ENCODE data around the gene ARHGEF10L. TPM values are rescaled to one million over a fixed set of nuclear protein-coding genes. Genes with fewer than 3 reads are reported as not detected.
"Not testable (repeated sequence)": the region's sequence is repeated elsewhere in the genome, so short reads cannot be mapped to it uniquely, and the experiment has no call there.

ARHGEF10L gene
- total and polyA plus RNA-seq, 8 donors: 36.2 to 104 (median 52.8) TPM

DNA sequence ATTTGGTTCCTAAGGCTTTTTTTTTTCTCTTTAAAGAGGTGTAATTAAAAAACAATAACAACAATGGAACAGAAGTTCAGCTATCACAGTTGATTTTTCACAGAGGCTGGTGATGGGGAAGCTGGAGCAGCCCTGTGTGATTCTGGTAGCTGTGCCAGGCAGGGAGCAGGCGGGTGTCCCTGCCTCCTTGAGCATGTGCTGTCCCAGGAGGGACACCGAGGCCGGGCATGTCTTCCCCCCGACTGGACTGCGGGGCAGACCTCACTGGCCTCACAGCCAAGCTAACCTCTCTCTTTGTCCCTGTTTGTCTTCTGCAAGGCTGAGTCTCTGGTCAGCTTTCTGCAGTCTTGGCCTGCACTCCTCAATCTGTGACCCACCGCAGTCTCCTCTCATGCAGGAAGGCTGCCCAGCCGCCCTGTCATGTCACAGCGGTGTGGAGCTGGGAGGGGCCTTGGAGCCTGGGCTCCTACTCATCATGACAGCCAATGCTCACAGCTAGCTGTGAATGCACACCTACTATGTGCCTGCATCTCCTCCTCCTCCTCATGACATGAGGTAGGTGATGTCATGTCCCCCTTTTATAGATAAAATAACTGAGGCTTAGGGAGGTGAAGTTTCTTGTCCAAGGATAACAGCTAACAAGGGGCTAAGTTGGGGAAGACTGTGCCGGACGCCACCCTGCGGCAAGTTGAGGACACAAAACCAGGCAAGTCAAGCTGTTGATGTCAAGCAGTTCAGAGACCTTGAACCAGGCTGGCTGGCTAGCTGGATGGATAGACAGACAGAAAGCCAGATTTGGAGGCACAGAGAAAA is 205.4 kb downstream of the ARHGEF10L start:
- H3K4me1 ChIP-seq: no peaks in the 10 kb centered on the region
- no peaks in the 10 kb centered on the region for H3K9me3 ChIP-seq
- ATAC-seq (no peak), FAIRE-seq (no peak), DNase-seq (no peak)
- no peaks in the 10 kb centered on the region for H3K36me3 ChIP-seq
- no peaks in the 10 kb centered on the region for H3K27me3 ChIP-seq
- no peak overlapping the region for H3K27ac ChIP-seq
- intact Hi-C loops (cut with DNase I): no loop called here
- WGBS, 2 donors: 69 to 76% methylated on average over 11 of the region's 11 CpGs
- H3K4me3 ChIP-seq: no peak overlapping the region
- TF ChIP-seq, protein P1, sequence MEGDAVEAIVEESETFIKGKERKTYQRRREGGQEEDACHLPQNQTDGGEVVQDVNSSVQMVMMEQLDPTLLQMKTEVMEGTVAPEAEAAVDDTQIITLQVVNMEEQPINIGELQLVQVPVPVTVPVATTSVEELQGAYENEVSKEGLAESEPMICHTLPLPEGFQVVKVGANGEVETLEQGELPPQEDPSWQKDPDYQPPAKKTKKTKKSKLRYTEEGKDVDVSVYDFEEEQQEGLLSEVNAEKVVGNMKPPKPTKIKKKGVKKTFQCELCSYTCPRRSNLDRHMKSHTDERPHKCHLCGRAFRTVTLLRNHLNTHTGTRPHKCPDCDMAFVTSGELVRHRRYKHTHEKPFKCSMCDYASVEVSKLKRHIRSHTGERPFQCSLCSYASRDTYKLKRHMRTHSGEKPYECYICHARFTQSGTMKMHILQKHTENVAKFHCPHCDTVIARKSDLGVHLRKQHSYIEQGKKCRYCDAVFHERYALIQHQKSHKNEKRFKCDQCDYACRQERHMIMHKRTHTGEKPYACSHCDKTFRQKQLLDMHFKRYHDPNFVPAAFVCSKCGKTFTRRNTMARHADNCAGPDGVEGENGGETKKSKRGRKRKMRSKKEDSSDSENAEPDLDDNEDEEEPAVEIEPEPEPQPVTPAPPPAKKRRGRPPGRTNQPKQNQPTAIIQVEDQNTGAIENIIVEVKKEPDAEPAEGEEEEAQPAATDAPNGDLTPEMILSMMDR (IDR thresholded peaks at IDR 0.05): no peak

DNA sequence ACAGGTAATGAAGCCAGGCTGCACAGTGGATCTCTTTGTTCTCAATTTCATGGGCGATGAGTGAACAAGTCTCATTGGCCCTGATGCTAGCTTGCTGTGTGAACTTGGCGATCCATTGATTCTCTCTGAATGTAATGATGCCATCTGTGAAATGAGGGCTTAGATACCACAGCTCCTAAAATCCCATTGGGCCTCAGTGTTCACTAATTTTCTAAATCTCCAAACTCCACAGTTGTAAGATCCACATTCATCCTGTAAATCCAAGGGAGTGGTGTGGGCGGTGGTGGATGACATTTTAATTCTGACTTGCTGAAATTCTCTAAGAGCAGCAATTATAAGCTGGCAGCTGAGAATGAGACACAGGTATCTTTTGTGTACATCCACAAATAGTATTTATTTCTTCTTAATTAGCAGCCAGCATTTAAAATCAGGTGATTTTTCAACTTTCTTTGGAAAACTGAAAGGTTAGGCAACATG is 206.0 kb downstream of the ARHGEF10L start:
- Histone ChIP-seq H3K4me3 (no peak overlapping the region), H3K27me3 (no peaks in the 10 kb centered on the region), H3K9me3 (no peaks in the 10 kb centered on the region), H3K36me3 (no peaks in the 10 kb centered on the region), H3K27ac (no peak overlapping the region), H3K4me1 (no peaks in the 10 kb centered on the region)
- WGBS, 2 donors: 74 to 77% methylated on average over 3 of the region's 3 CpGs
- intact Hi-C loops (cut with DNase I): no loop called here
- FAIRE-seq (no peak), ATAC-seq (no peak), DNase-seq (no peak)
- TF ChIP-seq, protein P1 (IDR thresholded peaks at IDR 0.05): no peak

DNA sequence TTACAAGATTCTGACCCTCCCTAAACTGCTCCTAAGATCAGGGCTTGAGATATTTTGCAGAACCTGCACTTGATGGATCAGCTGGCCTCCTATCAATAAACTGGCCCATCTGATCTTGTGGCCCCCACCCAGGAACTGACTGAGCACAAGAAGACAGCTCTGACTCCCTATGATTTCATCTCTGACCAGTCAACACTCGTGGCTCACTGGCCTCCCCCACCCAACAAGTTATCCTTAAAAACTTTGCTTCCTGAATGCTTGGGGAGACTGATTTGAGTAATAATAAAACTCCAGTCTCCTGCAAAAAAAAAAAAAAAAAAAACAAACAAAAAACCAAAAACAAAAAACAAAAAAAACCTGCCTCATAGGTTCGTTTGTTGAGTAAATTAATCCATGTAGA is 206.8 kb downstream of the ARHGEF10L start:
- H3K9me3 ChIP-seq; ATAC-seq; H3K27me3 ChIP-seq; H3K27ac ChIP-seq; intact Hi-C loops (cut with DNase I); FAIRE-seq; H3K4me3 ChIP-seq; DNase-seq; H3K4me1 ChIP-seq; H3K36me3 ChIP-seq: not testable (repeated sequence)
- 62 to 84% methylated on average over 2 of the region's 2 CpGs for WGBS, 2 donors

DNA sequence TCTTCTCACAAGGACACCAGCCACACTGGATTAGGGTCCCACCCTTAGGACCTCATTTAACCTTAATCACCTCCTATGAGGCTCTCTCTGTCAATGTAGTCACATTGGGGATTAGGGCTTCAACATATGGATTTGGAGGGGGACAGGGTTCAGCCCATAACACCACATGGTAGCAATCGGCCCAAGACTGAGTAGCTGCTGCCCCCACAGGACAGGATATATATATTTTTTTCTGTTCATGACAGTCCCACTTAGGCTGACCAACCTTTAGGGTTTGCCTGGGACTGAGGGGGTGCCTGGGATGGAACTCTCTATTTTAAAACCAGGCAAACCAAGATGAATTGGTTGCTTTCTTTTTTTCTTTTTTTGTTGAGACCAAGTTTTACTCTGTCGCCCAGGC is 207.4 kb downstream of the ARHGEF10L start:
- no peak for ATAC-seq
- no peak for FAIRE-seq

More for the DNA sequence above, 207.4 kb downstream of the ARHGEF10L start:
- no peaks in the 10 kb centered on the region for H3K4me1 ChIP-seq
- H3K4me3 ChIP-seq: no peak overlapping the region
- H3K27me3 ChIP-seq: no peaks in the 10 kb centered on the region
- no peak overlapping the region for H3K27ac ChIP-seq
- H3K9me3 ChIP-seq: no peaks in the 10 kb centered on the region
- 74 to 76% methylated on average over 2 of the region's 2 CpGs for WGBS, 2 donors
- TF ChIP-seq, protein P1 (IDR thresholded peaks at IDR 0.05): no peak
- no peaks in the 10 kb centered on the region for H3K36me3 ChIP-seq
- intact Hi-C loops (cut with DNase I): no loop called here
- no peak for DNase-seq

Other genes with a start within 250 kb of the ARHGEF10L start
- gene PADI4, start 231.5 kb upstream of the ARHGEF10L start, total RNA-seq: under 1 TPM in 3 of 6 donors, not detected in 3; 0.06 to 0.83 (median 0.75) TPM
- under 1 TPM in 1 of 2 donors, not detected in 1; 0.12 TPM for gene PADI4, start 231.5 kb upstream of the ARHGEF10L start, polyA plus RNA-seq
- gene PADI6, start 167.5 kb upstream of the ARHGEF10L start, total RNA-seq: not detected
- not detected for gene PADI6, start 167.5 kb upstream of the ARHGEF10L start, polyA plus RNA-seq
- 10 to 100 TPM; 11.5 to 45.4 (median 18.8) TPM for gene RCC2, start 100.0 kb upstream of the ARHGEF10L start, total RNA-seq
- 10 to 100 TPM; 17.5 to 19.7 TPM for gene RCC2, start 100.0 kb upstream of the ARHGEF10L start, polyA plus RNA-seq
- not detected for gene ACTL8, start 215.6 kb downstream of the ARHGEF10L start, total RNA-seq
- not detected for gene ACTL8, start 215.6 kb downstream of the ARHGEF10L start, polyA plus RNA-seq